Head of caudate nucleus (tissue), 42 donors: ENCODE results near the gene PLPP2.
"Not testable (repeated sequence)": the region's sequence is repeated elsewhere in the genome, so short reads cannot be mapped to it uniquely, and the experiment has no call there.

Source experiments
- DNase-seq, 42 donors: peaks; one replicate each; pipeline versions ENCODE4 v3.0.0 to v3.0.0-alpha.2; 2020 to 2021; ENCODE audit warnings: mixed read lengths in 7 of 42
- intact Hi-C: fragments of 100-400 bp; cut with DNase I; formaldehyde crosslinking; loops from one replicate; pipeline ENCODE4 v1.15.0; 2022

The PLPP2 gene

DNA sequence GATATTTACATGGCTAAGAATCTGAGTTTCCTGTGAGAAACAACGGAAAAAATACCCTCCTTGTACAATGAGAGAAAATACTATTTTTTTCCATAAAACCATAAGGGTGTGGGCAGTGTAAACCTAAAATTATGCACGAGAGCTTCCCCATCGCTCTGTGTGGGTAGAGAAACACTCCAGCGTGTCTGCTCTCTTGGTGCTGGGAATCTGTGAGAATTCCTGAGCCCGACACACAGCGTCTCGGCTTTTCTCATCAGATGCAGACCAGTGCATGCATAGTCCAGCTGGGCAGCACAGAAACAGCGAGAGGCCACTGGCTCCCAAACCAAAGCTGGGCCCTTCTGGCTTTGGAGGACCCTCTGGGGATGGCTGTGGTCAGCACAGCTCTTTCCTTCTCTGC lies 12.0 kb downstream of the PLPP2 start:
- DNase-seq: no peak
- intact Hi-C loops: no loop called here

DNA sequence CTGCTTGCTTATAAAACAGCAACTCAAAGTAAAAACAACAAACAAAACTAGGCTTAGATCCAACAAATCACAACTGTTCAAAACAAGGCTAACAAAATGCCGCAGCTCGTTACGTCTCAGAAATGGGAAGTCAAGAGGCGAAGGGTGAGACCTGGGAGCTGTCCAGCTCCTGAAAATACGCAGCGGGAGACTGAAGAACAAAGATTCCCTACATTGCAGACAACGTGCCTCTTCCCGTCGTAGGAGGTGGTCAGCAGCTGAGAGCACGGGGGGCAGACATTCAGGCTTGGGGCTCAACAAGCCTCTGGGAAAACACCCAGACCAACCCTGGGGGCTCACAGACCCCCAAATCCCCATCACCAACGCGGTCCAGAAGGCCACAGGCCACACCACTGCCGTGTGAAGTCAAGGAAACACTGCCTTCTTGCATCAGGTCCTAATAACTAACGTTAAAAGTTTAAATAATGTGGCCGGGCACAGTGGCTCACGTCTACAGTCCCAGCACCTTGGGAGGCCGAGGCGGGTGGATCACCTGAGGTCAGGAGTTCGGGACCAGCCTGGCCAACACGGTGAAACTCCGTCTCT lies 13.5 kb downstream of the PLPP2 start:
- intact Hi-C loops: no loop called here

DNA sequence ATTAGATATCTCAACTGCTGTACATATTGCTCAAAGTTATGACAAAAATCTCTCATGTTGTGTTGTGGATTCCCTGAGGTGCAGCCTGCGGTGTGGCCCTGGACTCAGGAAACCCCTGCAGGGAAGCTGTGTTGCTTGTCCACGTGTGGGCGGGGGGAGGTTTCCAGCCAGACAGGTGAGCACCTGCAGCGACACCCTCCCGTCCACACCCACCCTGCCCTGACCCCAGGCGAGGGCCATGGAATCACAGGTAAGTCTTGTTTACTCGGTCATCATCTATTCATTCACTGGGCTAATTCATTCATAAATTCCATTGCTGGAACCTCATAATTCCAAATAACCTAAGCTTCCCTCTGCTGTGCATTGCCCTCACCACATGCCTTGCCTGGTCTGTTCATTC lies 14.1 kb downstream of the PLPP2 start:
- DNase-seq: no peak

More for the DNA sequence above, 13.5 kb downstream of the PLPP2 start:
- DNase-seq: no peak

DNA sequence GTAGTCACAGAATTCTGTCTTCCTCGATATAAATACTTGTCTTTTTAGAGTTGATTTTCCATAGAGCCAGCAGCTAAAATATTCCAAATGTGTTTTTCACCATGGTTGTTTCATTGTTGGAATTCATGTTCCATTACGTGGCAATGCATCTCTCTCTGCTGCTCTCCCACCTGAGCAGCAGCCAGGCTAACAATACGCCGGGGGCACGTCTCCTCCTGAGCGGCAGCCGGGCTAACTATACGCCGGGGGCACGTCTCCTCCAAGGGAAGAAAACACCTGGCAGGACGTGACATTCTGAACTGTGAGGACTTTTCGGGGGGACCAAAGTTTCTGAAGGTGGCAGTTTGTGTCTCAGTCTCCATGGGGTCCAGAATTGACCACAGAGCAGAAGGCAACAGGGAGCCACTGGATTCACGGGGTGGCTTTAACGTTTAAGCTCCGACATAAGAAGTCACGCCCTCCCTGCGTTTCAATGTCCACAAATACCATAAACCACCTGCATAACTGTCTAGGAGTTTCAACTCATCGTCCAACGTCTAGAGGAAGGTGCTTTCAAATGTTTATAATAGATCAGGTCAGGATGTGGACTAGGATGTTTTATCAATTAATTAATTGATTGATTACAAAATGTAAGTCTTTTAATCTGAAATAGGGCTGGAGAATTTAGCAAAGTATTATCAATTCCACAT lies 15.1 kb downstream of the PLPP2 start:
- DNase-seq: no peak
- intact Hi-C loops: no loop called here

More for the DNA sequence above, 14.1 kb downstream of the PLPP2 start:
- intact Hi-C loops: no loop called here

DNA sequence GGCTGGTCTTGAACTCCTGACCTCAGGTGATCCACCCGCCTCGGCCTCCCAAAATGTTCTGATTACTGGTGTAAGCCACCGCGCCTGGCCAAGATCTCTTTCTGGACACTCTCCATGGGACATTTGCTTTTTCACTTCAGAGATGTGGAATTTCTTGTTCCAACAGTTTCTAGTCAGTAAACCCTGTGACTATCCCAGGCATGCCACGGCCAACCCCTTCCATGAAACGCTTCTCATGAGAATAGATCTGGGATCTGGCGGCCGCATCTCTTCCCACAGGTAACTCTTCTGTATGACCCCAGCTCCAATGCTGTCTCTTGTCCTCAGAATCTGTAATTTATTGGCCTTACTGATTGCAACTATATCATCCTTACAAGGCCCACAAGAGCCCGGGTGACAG lies 16.2 kb downstream of the PLPP2 start:
- intact Hi-C loops: no loop called here
- no peak for DNase-seq

DNA sequence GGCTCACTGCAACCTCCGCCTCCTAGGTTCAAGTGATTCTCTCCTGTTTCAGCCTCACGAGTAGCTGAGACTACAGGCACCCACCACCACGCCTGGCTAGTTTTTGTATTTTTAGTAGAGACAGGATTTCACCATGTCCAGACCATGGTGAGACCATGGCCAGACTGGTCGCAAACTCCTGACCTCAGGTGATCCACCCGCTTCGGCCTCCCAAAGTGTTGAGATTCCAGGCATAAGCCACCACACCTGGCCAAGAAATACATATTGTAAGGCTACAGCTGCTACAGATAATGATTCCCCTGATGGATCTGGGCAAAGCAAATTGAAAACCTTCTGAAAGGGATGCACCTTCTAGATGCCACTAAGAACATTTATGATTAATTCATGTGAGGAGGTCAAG lies 17.8 kb downstream of the PLPP2 start:
- DNase-seq: peak in 1 of 42 donors; percentile 8
- intact Hi-C loops: no loop called here

DNA sequence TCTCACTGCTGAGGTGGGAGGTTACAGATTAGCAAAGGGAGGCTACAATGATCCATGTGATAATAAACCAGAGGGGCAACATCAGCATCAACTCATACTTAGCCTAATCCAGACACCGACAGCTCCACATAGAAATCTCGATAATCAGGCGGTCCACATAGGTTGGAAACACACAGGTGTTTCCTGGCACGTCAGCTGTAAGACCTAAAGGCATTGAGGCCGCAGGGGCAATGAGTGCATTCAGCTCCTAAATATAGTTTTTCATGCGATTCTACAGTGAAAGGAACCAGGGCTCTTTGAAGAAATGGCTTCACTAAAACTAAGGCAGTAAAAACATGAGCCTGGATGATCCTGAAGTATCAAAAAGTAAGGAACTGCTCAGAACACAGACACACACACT lies 19.3 kb downstream of the PLPP2 start:
- intact Hi-C loops: no loop called here
- DNase-seq: no peak

DNA sequence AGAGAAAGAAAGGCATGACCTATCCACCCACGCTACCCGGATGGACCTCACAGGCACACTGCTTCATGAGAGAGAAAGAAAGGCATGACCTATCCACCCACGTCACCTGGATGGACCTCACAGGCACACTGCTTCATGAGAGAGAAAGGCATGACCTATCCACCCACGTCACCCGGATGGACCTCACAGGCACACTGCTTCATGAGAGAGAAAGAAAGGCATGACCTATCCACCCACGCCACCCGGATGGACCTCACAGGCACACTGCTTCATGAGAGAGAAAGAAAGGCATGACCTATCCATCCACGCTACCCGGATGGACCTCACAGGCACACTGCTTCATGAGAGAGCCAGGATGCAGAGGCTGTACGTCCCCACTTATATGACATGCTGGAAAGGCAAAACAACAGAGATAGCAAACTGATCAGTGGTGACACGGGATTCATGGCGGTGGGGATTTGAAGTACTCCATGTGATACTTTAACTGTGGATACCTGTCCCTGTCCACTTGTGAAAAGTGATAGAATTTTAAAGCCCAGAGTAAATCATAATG lies 20.4 kb downstream of the PLPP2 start:
- DNase-seq, intact Hi-C loops: not testable (repeated sequence)

DNA sequence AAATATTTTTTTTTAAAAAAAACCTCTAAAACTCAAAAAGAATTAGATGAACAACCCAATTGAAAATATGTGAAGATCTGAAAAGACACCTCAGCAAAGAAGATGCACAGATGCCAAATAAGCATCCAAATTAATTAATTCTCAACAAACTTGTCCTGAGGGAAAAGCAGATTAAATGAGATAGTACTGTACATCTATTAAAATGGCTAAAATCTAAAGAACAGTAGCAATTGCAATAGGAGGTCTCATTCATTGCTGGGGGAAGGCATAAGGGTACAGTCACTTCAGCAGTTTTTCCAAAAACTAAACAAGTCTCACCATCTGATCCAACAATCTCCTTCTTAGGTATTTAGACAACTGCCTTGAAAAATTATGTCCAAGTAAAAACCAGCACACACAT lies 22.0 kb downstream of the PLPP2 start:
- DNase-seq: no peak
- intact Hi-C loops: no loop called here

DNA sequence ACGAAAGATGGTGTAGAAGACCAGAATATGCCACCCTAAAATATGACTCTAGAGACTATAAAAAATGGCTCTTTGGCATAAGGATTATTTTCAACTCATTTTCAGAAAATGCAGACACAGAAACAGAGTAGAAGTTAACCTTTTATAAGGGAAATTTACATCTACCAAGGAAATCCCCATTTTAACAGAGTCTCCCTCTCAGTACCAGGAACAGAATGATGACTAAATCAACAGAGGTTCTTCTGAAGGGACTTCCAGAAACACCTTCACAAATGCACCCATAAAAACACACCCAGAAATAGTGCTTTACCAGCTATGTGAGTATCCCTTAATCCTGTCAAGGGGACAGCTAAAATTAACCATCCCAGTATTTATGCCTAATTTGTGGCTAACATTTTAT lies 29.1 kb downstream of the PLPP2 start:
- no peak for DNase-seq
- intact Hi-C loops: no loop called here

DNA sequence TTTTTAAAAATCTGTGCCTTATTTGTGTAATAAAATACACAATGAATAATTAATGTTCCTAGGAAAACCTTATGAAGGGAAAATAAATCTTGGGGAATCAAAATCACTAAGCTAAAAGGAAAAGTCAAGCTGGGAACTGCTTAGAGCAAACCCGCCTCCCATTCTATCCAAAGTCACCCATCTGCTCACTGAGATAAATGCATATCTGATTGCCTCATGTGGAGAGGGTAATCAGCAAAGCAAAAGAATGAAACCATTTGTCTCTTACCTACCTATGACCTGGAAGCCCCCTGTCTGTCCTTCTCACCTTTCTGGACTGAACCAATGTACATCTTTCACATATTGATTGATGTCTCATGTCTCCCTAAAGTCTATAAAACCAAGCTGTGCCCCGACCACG lies 34.4 kb downstream of the PLPP2 start:
- DNase-seq, intact Hi-C loops: not testable (repeated sequence)

DNA sequence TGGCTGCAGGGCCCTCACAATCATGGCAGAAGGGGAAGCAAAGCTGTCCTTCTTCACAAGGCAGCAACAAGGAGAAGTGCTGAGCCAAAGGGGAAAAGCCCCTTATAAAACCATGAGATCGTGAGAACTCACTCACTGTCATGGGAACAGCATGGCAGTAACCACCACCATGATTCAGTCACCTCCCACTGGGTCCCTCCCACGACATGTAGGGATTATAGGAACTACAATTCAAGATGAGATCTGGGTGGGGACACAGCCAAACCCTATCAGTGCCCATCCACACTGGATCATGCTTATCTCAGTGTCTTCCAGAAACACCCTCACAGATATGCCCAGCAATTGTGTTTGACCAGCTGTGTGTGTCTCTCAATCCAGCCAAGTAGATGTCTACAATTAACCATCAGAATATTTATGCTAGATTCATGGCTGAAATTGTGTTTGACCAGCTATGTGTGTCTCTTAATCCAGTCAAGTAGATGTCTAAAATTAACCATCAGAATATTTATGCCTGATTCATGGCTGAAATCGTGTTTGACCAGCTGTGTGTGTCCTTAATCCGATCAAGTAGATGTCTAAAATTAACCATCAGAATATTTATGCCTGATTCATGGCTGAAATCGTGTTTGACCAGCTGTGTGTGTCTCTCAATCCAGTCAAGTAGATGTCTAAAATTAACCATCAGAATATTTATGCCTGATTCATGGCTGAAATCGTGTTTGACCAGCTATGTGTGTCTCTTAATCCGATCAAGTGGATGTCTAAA lies 38.6 kb downstream of the PLPP2 start:
- intact Hi-C loops, DNase-seq: not testable (repeated sequence)

DNA sequence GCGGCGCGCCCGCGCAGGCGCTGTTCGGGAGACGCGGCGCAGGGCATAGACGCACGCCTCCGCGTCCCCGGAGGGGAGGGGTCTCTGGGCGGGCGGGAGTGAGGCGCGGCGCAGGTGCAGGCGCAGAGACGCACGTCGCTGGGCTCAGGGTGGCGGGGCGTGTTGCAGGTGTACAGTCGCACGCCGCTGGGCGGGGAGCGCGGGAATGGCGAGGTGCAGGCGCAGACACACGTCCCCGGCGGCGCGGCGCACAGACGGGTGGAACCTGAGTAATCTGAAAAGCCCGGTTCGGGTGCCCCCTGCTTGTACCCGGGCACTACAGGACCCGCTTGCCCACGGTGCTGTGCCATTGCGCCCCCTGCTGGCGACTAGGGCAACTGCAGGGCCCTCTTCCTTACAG lies 44.7 kb downstream of the PLPP2 start:
- DNase-seq: peak in 34 of 42 donors; percentile 5 to 63 (median 29)
- intact Hi-C loops: no loop called here

DNA sequence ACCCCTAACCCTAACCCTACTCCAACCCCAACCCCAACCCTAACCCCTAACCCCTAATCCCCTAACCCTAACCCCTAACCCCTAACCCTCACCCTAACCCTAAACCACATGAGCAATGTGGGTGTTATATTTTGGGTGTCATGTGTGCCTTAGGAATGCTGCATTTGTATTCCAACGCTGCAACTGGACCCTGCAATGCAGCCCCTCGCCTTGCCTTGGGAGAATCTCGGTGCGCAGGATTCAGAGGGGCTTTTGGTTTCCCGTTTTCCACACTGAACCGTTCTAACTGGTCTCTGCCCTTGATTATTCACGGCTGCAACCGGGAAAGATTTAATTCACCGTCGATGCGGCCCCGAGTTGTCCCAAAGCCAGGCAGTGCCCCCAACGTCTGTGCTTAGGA lies 45.3 kb downstream of the PLPP2 start:
- intact Hi-C loops: not testable (repeated sequence)
- DNase-seq: peak in 5 of 42 donors; percentile 3 to 38 (median 13)

DNA sequence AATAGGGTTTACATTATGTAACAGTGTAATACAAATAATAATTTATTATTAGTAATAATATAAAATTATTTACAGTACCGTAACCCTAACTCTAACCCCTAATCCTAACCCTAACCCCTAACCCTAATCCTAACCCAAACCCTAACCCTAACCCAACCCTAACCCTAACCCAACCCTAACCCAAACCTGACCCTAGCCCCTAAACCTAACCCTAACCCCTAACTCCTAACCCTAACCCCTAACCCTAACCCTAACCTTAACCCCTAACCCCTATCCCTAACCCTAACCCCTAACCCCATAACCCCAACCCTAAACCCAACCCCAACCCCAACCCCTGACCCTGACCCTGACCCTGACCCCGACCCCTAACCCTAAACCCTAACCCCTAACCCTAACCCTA lies 45.7 kb downstream of the PLPP2 start:
- no peak for DNase-seq
- intact Hi-C loops: no loop called here
